Nephron (organoid): ENCODE data around the gene VLDLR.

Source experiments
- H3K27ac Mint-ChIP-seq, 3 experiments: 2 replicates each; pipeline ENCODE4 v1.8.0; 2020; ENCODE audit warnings: mixed read lengths in 3 of 3, mild to moderate bottlenecking in 2 of 3, moderate library complexity in 1 of 3
- H3K27me3 Mint-ChIP-seq: 2 replicates; pipeline ENCODE4 v1.8.0; 2021; ENCODE audit warnings: low read depth, mild to moderate bottlenecking, moderate library complexity, mixed read lengths
- H3K36me3 Mint-ChIP-seq: 2 replicates; pipeline ENCODE4 v1.8.0; 2020; ENCODE audit warnings: low read depth, mixed read lengths
- H3K4me1 Mint-ChIP-seq: 2 replicates; pipeline ENCODE4 v1.8.0; 2020; ENCODE audit warnings: mixed read lengths
- H3K4me3 Mint-ChIP-seq, 3 experiments: 2 replicates each; pipeline ENCODE4 v1.8.0; 2020; ENCODE audit warnings: mild to moderate bottlenecking in 3 of 3, mixed read lengths in 3 of 3, moderate library complexity in 2 of 3
- H3K9me3 Mint-ChIP-seq: 2 replicates; pipeline ENCODE4 v1.8.0; 2020; ENCODE audit warnings: mixed read lengths
- TF ChIP-seq, protein P1 (sequence below), 3 experiments: fragments of 200-600 bp; sonication (generic); IDR thresholded peaks; one replicate each; pipeline ENCODE4 v1.5.0; 2021; ENCODE audit warnings: antibody characterized with exemption in 3 of 3; ENCODE audit not compliant: unreplicated experiment in 3 of 3

VLDLR gene

GRCh38 chr9:2630158-2630557, 8.6 kb downstream of the VLDLR start:
- peaks cover 60% of the 10 kb centered on the region for H3K4me1 Mint-ChIP-seq
- peak overlapping the region in 1 of 3 experiments; percentile 41 for H3K27ac Mint-ChIP-seq
- TF ChIP-seq, protein P1, sequence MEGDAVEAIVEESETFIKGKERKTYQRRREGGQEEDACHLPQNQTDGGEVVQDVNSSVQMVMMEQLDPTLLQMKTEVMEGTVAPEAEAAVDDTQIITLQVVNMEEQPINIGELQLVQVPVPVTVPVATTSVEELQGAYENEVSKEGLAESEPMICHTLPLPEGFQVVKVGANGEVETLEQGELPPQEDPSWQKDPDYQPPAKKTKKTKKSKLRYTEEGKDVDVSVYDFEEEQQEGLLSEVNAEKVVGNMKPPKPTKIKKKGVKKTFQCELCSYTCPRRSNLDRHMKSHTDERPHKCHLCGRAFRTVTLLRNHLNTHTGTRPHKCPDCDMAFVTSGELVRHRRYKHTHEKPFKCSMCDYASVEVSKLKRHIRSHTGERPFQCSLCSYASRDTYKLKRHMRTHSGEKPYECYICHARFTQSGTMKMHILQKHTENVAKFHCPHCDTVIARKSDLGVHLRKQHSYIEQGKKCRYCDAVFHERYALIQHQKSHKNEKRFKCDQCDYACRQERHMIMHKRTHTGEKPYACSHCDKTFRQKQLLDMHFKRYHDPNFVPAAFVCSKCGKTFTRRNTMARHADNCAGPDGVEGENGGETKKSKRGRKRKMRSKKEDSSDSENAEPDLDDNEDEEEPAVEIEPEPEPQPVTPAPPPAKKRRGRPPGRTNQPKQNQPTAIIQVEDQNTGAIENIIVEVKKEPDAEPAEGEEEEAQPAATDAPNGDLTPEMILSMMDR (IDR thresholded peaks at IDR 0.05; ENCODE audit: unreplicated experiment in 3 of 3), result no peak
- no peak overlapping the region for H3K4me3 Mint-ChIP-seq
- H3K9me3 Mint-ChIP-seq, result no peaks in the 10 kb centered on the region
- no peaks in the 10 kb centered on the region for H3K36me3 Mint-ChIP-seq
- H3K27me3 Mint-ChIP-seq, result no peaks in the 10 kb centered on the region

DNA sequence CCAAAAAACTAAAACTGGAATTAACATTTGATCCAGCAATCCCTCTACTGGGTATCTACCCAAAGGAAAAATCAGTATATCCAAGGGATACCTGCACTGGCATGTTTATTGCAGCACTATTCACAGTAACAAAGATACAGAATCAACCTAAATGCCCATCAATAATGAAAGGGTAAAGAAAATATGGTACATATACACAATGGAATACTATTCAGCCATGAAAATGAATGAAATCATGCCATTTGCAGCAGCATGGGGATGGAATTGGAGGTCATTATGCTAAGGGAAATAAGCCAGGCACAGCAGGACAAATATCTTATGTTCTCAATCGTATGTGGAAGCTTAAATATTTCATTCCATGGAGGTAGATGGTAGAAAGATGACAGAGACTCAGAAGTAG, 9.7 kb downstream of the VLDLR start:
- Mint-ChIP-seq H3K9me3 (no peaks in the 10 kb centered on the region), H3K4me1 (peaks cover 62% of the 10 kb centered on the region), H3K36me3 (peaks cover 9% of the 10 kb centered on the region), H3K4me3 (no peak overlapping the region), H3K27ac (no peak overlapping the region), H3K27me3 (no peaks in the 10 kb centered on the region)
- TF ChIP-seq, protein P1 (IDR thresholded peaks at IDR 0.05; ENCODE audit: unreplicated experiment in 3 of 3), result no peak

- Mint-ChIP-seq H3K36me3 (peaks cover 34% of the 10 kb centered on the region), H3K27me3 (no peaks in the 10 kb centered on the region), H3K4me1 (peaks cover 62% of the 10 kb centered on the region), H3K9me3 (no peaks in the 10 kb centered on the region), H3K4me3 (no peak overlapping the region), H3K27ac (peak overlapping the region in 1 of 3 experiments; percentile 29)
- TF ChIP-seq, protein P1 (IDR thresholded peaks at IDR 0.05; ENCODE audit: unreplicated experiment in 3 of 3), result no peak
Measured at GRCh38 chr9:2634153-2634552, 12.6 kb downstream of the VLDLR start.

GRCh38 chr9:2634818-2635217, 13.2 kb downstream of the VLDLR start:
- H3K4me3 Mint-ChIP-seq, result no peak overlapping the region
- TF ChIP-seq, protein P1 (IDR thresholded peaks at IDR 0.05; ENCODE audit: unreplicated experiment in 3 of 3), result no peak
- no peaks in the 10 kb centered on the region for H3K9me3 Mint-ChIP-seq
- peak overlapping the region in 2 of 3 experiments; percentile 27 to 29 for H3K27ac Mint-ChIP-seq
- peaks cover 62% of the 10 kb centered on the region for H3K4me1 Mint-ChIP-seq
- no peaks in the 10 kb centered on the region for H3K27me3 Mint-ChIP-seq
- H3K36me3 Mint-ChIP-seq, result peaks cover 40% of the 10 kb centered on the region

DNA sequence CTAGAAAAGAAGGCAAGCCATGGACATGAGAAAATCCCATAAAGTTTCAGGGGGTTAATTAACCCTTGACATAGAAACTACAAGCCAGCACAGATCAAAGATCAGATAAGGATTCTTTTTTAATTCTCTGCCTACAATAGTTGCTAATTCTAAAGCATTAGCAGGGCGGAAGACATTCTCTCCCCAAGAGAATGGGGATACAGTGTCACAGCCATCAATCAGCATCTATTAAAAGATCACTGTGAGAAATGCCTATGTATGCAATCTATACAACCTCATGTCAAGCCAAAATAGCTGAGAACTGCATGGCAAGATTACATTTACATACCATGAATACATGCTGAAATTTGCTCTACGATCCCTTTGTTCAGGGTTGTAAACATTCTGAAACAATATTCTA, 14.3 kb downstream of the VLDLR start:
- no peaks in the 10 kb centered on the region for H3K27me3 Mint-ChIP-seq
- TF ChIP-seq, protein P1 (IDR thresholded peaks at IDR 0.05; ENCODE audit: unreplicated experiment in 3 of 3), result no peak
- H3K27ac Mint-ChIP-seq, result no peak overlapping the region
- H3K4me3 Mint-ChIP-seq, result no peak overlapping the region
- peaks cover 53% of the 10 kb centered on the region for H3K4me1 Mint-ChIP-seq
- H3K9me3 Mint-ChIP-seq, result no peaks in the 10 kb centered on the region
- peaks cover 51% of the 10 kb centered on the region for H3K36me3 Mint-ChIP-seq

GRCh38 chr9:2637390-2637789, 15.8 kb downstream of the VLDLR start:
- no peak overlapping the region for H3K27ac Mint-ChIP-seq
- H3K4me1 Mint-ChIP-seq, result peaks cover 38% of the 10 kb centered on the region
- H3K4me3 Mint-ChIP-seq, result no peak overlapping the region
- H3K36me3 Mint-ChIP-seq, result peaks cover 66% of the 10 kb centered on the region
- no peaks in the 10 kb centered on the region for H3K9me3 Mint-ChIP-seq
- TF ChIP-seq, protein P1 (IDR thresholded peaks at IDR 0.05; ENCODE audit: unreplicated experiment in 3 of 3), result no peak
- no peaks in the 10 kb centered on the region for H3K27me3 Mint-ChIP-seq
